MM.1S (cell line): Measurements from ENCODE around the gene C5AR1.

Experiments used
- DNase-seq: peaks from one replicate; pipeline ENCODE4 v3.0.0-alpha.2; 2015
- H2AFZ ChIP-seq: fragments of 300-600 bp; sonication (generic); 2 replicates; pipeline ENCODE4 v1.6.0; 2016; ENCODE audit warnings: antibody characterized with exemption, low read length
- H3F3A ChIP-seq: fragments of 300-600 bp; sonication (generic); 2 replicates; pipeline ENCODE4 v1.6.1; 2016; ENCODE audit warnings: mild to moderate bottlenecking, antibody characterized with exemption, low read length, moderate library complexity, mixed read lengths; ENCODE audit not compliant: insufficient read depth
- H3K27ac ChIP-seq: fragments of 300-600 bp; sonication (generic); 2 replicates; pipeline ENCODE4 v1.5.1; 2016; ENCODE audit warnings: mild to moderate bottlenecking, low read length
- H3K27me3 ChIP-seq: fragments of 300-600 bp; sonication (generic); replicated peaks from 2 replicates; pipeline ENCODE4 v1.6.0; 2016; ENCODE audit warnings: low read length; ENCODE audit not compliant: insufficient read depth
- H3K36me3 ChIP-seq: fragments of 300-600 bp; sonication (generic); replicated peaks from 2 replicates; pipeline ENCODE4 v1.6.1; 2016; ENCODE audit warnings: mild to moderate bottlenecking, low read length, mixed read lengths; ENCODE audit not compliant: insufficient read depth
- H3K4me1 ChIP-seq: fragments of 300-600 bp; sonication (generic); 2 replicates; pipeline ENCODE4 v1.6.1; 2016; ENCODE audit warnings: low read length, mixed read lengths
- H3K4me2 ChIP-seq: fragments of 300-600 bp; sonication (generic); 2 replicates; pipeline ENCODE4 v1.6.0; 2016; ENCODE audit warnings: low read depth, low read length
- H3K4me3 ChIP-seq: fragments of 300-600 bp; sonication (generic); 2 replicates; pipeline ENCODE4 v1.5.1; 2016; ENCODE audit warnings: low read length, mixed read lengths
- H3K79me2 ChIP-seq: fragments of 300-600 bp; sonication (generic); 2 replicates; pipeline ENCODE4 v1.6.1; 2016; ENCODE audit warnings: mixed run types, low read length, mixed read lengths
- H3K9ac ChIP-seq: fragments of 300-600 bp; sonication (generic); 2 replicates; pipeline ENCODE4 v1.6.1; 2016; ENCODE audit warnings: low read length, mixed read lengths
- H3K9me2 ChIP-seq: fragments of 300-600 bp; sonication (generic); replicated peaks from 2 replicates; pipeline ENCODE4 v1.6.1; 2016; ENCODE audit warnings: mild to moderate bottlenecking, low read length, mixed read lengths; ENCODE audit not compliant: insufficient read depth
- H3K9me3 ChIP-seq: fragments of 300-600 bp; sonication (generic); replicated peaks from 2 replicates; pipeline ENCODE4 v1.6.1; 2016; ENCODE audit warnings: mild to moderate bottlenecking, low read length, mixed read lengths; ENCODE audit not compliant: insufficient read depth
- H4K20me1 ChIP-seq: fragments of 300-600 bp; sonication (generic); 2 replicates; pipeline ENCODE4 v1.6.1; 2016; ENCODE audit warnings: mild to moderate bottlenecking, low read length, moderate library complexity, mixed read lengths; ENCODE audit not compliant: insufficient read depth
- CTCF ChIP-seq: fragments of 300-600 bp; sonication (generic); IDR thresholded peaks from 2 replicates; pipeline ENCODE4 v1.5.1; 2016; ENCODE audit warnings: antibody characterized with exemption, low read length, mixed read lengths
- EZH2 ChIP-seq: fragments of 300-600 bp; sonication (generic); optimal IDR thresholded peaks from 2 replicates; pipeline ENCODE3; 2017; ENCODE audit warnings: low read depth, mild to moderate bottlenecking, antibody characterized with exemption, low read length, mixed read lengths
- EZH2phosphoT487 ChIP-seq: fragments of 300-600 bp; sonication (generic); IDR thresholded peaks from 2 replicates; pipeline ENCODE4 v1.6.1; 2018; ENCODE audit warnings: antibody characterized with exemption, low read length

C5AR1 gene

GRCh38 chr19:47352095-47352494 is 42.4 kb downstream of the C5AR1 start:
- Histone ChIP-seq H3K79me2 (peaks cover 27% of the 10 kb centered on the region), H3K4me2 (no peak overlapping the region), H3K4me1 (peaks cover 9% of the 10 kb centered on the region; the same call in 1 of the 2 replicates), H3K9ac (no peak overlapping the region), H3K9me3 (no peaks in the 10 kb centered on the region), H4K20me1 (no peaks in the 10 kb centered on the region), H2AFZ (no peak overlapping the region), H3K9me2 (no peaks in the 10 kb centered on the region), H3K36me3 (0 out of 2 replicates have a peak, but pooled peaks cover 2% of the 10 kb centered on the region), H3K27ac (no peak overlapping the region), H3K27me3 (no peaks in the 10 kb centered on the region), H3K4me3 (no peak overlapping the region), H3F3A (no peaks in the 10 kb centered on the region)
- TF ChIP-seq EZH2 (no peak), EZH2phosphoT487 (no peak), CTCF (no peak)
- no peak for DNase-seq

GRCh38 chr19:47353307-47353712 is 43.6 kb downstream of the C5AR1 start:
- DNase-seq = no peak
- Histone ChIP-seq H3K27ac (no peak overlapping the region), H3K9ac (no peak overlapping the region), H3K9me2 (no peaks in the 10 kb centered on the region), H3K36me3 (0 out of 2 replicates have a peak, but pooled peaks cover 5% of the 10 kb centered on the region), H3K79me2 (peaks cover 27% of the 10 kb centered on the region), H3K4me1 (peaks cover 9% of the 10 kb centered on the region; the same call in 1 of the 2 replicates), H3K4me3 (no peak overlapping the region), H2AFZ (no peak overlapping the region), H3K9me3 (no peaks in the 10 kb centered on the region), H3K4me2 (no peak overlapping the region), H3F3A (no peaks in the 10 kb centered on the region), H4K20me1 (no peaks in the 10 kb centered on the region), H3K27me3 (no peaks in the 10 kb centered on the region)
- TF ChIP-seq EZH2 = no peak

GRCh38 chr19:47356900-47357299 is 47.2 kb downstream of the C5AR1 start:
- H3K9me2 ChIP-seq = no peaks in the 10 kb centered on the region
- 0 out of 2 replicates have a peak, but pooled peaks cover 5% of the 10 kb centered on the region for H3K36me3 ChIP-seq

More at GRCh38 chr19:47356900-47357299, 47.2 kb downstream of the C5AR1 start:
- H3K4me1 ChIP-seq = no peaks in the 10 kb centered on the region
- no peak overlapping the region for H3K9ac ChIP-seq
- DNase-seq = no peak
- TF ChIP-seq EZH2phosphoT487 (no peak), CTCF (no peak), EZH2 (no peak)
- H4K20me1 ChIP-seq = no peaks in the 10 kb centered on the region
- no peak overlapping the region for H3K4me3 ChIP-seq
- no peak overlapping the region for H3K4me2 ChIP-seq
- H2AFZ ChIP-seq = no peak overlapping the region
- H3K79me2 ChIP-seq = peaks cover 10% of the 10 kb centered on the region
- H3K27ac ChIP-seq = no peak overlapping the region
- no peaks in the 10 kb centered on the region for H3K27me3 ChIP-seq
- no peaks in the 10 kb centered on the region for H3F3A ChIP-seq
- H3K9me3 ChIP-seq = no peaks in the 10 kb centered on the region
